ENCODE data around the gene IL17REL.

Gene IL17REL

GRCh38 chr22:50012211-50013181 lies at the start of gene IL17REL:
Gene IL17REL (minus strand): TSS chr22:50012765. CDS start chr22:50012646, 119 bp downstream.
- DNase-seq (ENCODE audit: extremely low read depth in 1 of 2, low read depth in 1 of 2) = no peak

GRCh38 chr22:50061824-50062355 lies 49.3 kb upstream of the IL17REL start:
- no peak for DNase-seq (ENCODE audit: extremely low read depth in 1 of 2, low read depth in 1 of 2)

GRCh38 chr22:50061141-50061823 lies 48.7 kb upstream of the IL17REL start:
- DNase-seq (ENCODE audit: extremely low read depth in 1 of 2, low read depth in 1 of 2) = no peak

GRCh38 chr22:50060441-50061140 lies 48.0 kb upstream of the IL17REL start:
- DNase-seq (ENCODE audit: extremely low read depth in 1 of 2, low read depth in 1 of 2) = no peak

GRCh38 chr22:50059881-50060262 lies 47.3 kb upstream of the IL17REL start:
- no peak for DNase-seq (ENCODE audit: extremely low read depth in 1 of 2, low read depth in 1 of 2)

GRCh38 chr22:50058906-50059880 lies 46.6 kb upstream of the IL17REL start:
- DNase-seq (ENCODE audit: extremely low read depth in 1 of 2, low read depth in 1 of 2) = no peak

- DNase-seq (ENCODE audit: extremely low read depth in 1 of 2, low read depth in 1 of 2) = no peak
Observed at GRCh38 chr22:50058061-50058905, 45.7 kb upstream of the IL17REL start, which contains the start of gene TTLL8. Gene TTLL8 (minus strand): TSS chr22:50058298.

- DNase-seq (ENCODE audit: extremely low read depth in 1 of 2, low read depth in 1 of 2) = no peak
Observed at GRCh38 chr22:50057278-50058060, 44.9 kb upstream of the IL17REL start.

- DNase-seq (ENCODE audit: extremely low read depth in 1 of 2, low read depth in 1 of 2) = no peak
Observed at GRCh38 chr22:50056214-50056972, 43.8 kb upstream of the IL17REL start.

GRCh38 chr22:50053861-50054260 lies 41.3 kb upstream of the IL17REL start:
- no peak for DNase-seq (ENCODE audit: extremely low read depth in 1 of 2, low read depth in 1 of 2)

GRCh38 chr22:50051930-50052329 lies 39.4 kb upstream of the IL17REL start:
- DNase-seq (ENCODE audit: extremely low read depth in 1 of 2, low read depth in 1 of 2) = no peak

GRCh38 chr22:50049299-50050195 lies 37.0 kb upstream of the IL17REL start:
- DNase-seq (ENCODE audit: extremely low read depth in 1 of 2, low read depth in 1 of 2) = no peak

- DNase-seq (ENCODE audit: extremely low read depth in 1 of 2, low read depth in 1 of 2) = no peak
Observed at GRCh38 chr22:50048836-50049235, 36.3 kb upstream of the IL17REL start.

GRCh38 chr22:50048061-50048765 lies 35.6 kb upstream of the IL17REL start:
- DNase-seq (ENCODE audit: extremely low read depth in 1 of 2, low read depth in 1 of 2) = no peak

- no peak for DNase-seq (ENCODE audit: extremely low read depth in 1 of 2, low read depth in 1 of 2)
Observed at GRCh38 chr22:50047346-50047745, 34.8 kb upstream of the IL17REL start.
